Mucosa of stomach (tissue), 1 donor: ENCODE results near the gene CDC25A.
"Not testable (repeated sequence)": the region's sequence is repeated elsewhere in the genome, so short reads cannot be mapped to it uniquely, and the experiment has no call there.

Experiments
- H3K27me3 ChIP-seq: one replicate; pipeline ENCODE4 v1.7.0; 2013; ENCODE audit warnings: mild to moderate bottlenecking, low read length; ENCODE audit not compliant: control insufficient read depth, insufficient read depth
- H3K36me3 ChIP-seq: one replicate; pipeline ENCODE4 v1.7.0; 2013; ENCODE audit warnings: low read length; ENCODE audit not compliant: control insufficient read depth, insufficient read depth
- H3K4me1 ChIP-seq: one replicate; pipeline ENCODE4 v1.7.0; 2013; ENCODE audit warnings: mild to moderate bottlenecking, low read length; ENCODE audit not compliant: control insufficient read depth, insufficient read depth
- H3K4me3 ChIP-seq: one replicate; pipeline ENCODE4 v1.7.0; 2013; ENCODE audit warnings: low read length
- H3K9ac ChIP-seq: one replicate; pipeline ENCODE4 v1.7.0; 2013; ENCODE audit warnings: mild to moderate bottlenecking, low read length, moderate library complexity
- H3K9me3 ChIP-seq: one replicate; pipeline ENCODE4 v1.7.0; 2013; ENCODE audit warnings: mild to moderate bottlenecking, low read length, moderate library complexity; ENCODE audit not compliant: control insufficient read depth
- donor health status: Pancreatic carcinoma.

The CDC25A gene

DNA sequence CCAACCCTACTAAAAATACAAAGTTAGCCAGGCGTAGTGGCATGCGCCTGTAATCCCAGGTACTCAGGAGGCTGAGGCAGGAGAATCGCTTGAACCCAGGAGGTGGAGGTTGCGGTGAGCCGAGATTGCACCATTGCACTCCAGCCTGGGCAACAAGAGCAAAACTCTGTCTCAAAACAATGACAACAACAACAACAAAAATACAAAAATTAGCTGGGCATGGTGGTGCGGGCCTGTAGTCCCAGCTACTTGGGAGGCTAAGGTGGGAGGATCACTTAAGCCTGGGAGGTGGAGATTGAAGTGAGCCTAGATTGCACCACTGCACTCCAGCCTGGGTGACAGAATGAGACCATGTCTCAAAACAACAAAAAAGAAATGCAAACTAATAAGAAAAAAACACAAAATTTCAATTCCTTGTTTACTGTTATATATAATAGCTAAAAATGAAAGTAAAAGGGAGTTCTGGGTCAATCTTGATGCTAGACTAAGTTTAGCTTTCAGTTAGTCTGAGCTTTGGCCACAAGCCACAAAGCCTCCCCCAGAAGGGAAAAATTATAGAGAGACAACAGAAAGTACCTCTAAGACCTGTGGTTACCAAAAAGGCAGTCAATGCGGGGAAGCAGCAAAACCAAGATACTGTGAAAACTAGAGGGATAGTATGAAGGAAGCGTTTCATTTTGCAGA is 76.0 kb downstream of the CDC25A start:
- not testable (repeated sequence) for H3K4me1 ChIP-seq, H3K4me3 ChIP-seq, H3K36me3 ChIP-seq, H3K27me3 ChIP-seq, H3K9me3 ChIP-seq, H3K9ac ChIP-seq

DNA sequence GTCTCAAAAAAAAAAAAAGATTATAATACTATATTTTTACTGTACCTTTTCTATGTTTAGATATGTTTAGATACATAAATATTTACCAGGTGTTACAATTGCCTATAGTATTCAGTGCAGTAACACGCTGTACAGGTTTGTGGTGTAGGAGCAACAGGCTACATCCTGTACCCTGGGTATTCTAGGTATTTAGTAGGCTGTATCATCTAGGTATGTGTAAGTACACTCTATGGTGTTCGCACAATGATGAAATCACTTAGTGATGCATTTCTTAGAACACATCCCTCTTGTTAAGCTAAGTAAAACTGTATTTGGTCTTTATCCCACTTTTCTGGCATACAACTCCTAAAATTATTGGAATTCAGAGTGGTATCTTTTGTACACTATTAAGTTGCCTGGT is 77.8 kb downstream of the CDC25A start:
- Histone ChIP-seq H3K9me3 (no peaks in the 10 kb centered on the region), H3K27me3 (no peaks in the 10 kb centered on the region), H3K4me1 (no peaks in the 10 kb centered on the region), H3K9ac (no peak overlapping the region), H3K4me3 (no peak overlapping the region), H3K36me3 (no peaks in the 10 kb centered on the region)

DNA sequence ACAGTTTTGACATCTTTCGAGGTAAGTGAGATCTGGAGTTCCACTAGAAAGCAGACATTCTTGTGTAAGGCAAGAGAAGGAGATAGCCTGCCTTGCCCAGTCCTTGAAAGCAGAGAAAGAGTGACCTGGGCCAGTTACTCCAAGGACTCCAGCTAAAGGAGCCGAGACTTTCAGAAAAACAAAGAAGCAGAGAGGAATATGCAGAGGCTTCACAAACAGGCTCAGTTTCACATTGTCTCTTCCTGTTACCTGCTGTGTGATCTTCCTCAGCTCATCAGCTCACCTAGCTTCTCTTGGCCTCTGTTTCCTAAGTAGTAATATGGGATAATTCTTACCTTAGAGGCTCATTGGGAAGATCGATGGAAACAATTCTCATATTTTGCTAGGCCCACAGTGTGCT is 81.0 kb downstream of the CDC25A start:
- Histone ChIP-seq H3K4me1 (no peaks in the 10 kb centered on the region), H3K9me3 (no peaks in the 10 kb centered on the region), H3K36me3 (no peaks in the 10 kb centered on the region), H3K4me3 (no peak overlapping the region), H3K9ac (no peak overlapping the region), H3K27me3 (no peaks in the 10 kb centered on the region)
